Glutamatergic neuron (in vitro differentiated cells): ENCODE data around the gene GADD45B. TPM values are rescaled to one million over a fixed set of nuclear protein-coding genes. Genes with fewer than 3 reads are reported as not detected.
A peak's percentile ranks its signal among the peaks of the same experiment; 100 is the strongest.

Source experiments
- DNase-seq: peaks from one replicate; pipeline ENCODE4 v3.0.0; 2022
- H3K27ac Mint-ChIP-seq: one replicate; pipeline ENCODE4 v1.8.0; 2020; ENCODE audit warnings: mild to moderate bottlenecking, mixed read lengths, inconsistent platforms; ENCODE audit not compliant: unreplicated experiment
- H3K27me3 Mint-ChIP-seq: one replicate; pipeline ENCODE4 v1.8.0; 2020; ENCODE audit warnings: mild to moderate bottlenecking, moderate library complexity, mixed read lengths, inconsistent platforms; ENCODE audit not compliant: unreplicated experiment
- H3K36me3 Mint-ChIP-seq: one replicate; pipeline ENCODE4 v1.8.0; 2020; ENCODE audit warnings: mild to moderate bottlenecking, mixed read lengths, inconsistent platforms; ENCODE audit not compliant: unreplicated experiment
- H3K4me1 Mint-ChIP-seq: one replicate; pipeline ENCODE4 v1.8.0; 2020; ENCODE audit warnings: mild to moderate bottlenecking, low read depth, mixed read lengths, inconsistent platforms; ENCODE audit not compliant: unreplicated experiment
- H3K4me3 Mint-ChIP-seq: one replicate; pipeline ENCODE4 v1.8.0; 2020; ENCODE audit warnings: mild to moderate bottlenecking, mixed read lengths, inconsistent platforms; ENCODE audit not compliant: unreplicated experiment
- H3K9me3 Mint-ChIP-seq: one replicate; pipeline ENCODE4 v1.8.0; 2020; ENCODE audit warnings: mild to moderate bottlenecking, moderate library complexity, mixed read lengths, inconsistent platforms; ENCODE audit not compliant: unreplicated experiment
- CTCF ChIP-seq: fragments of 200-600 bp; sonication (generic); IDR thresholded peaks from one replicate; pipeline ENCODE4 v1.5.0; 2021; ENCODE audit not compliant: partially characterized antibody, unreplicated experiment
- total RNA-seq: library from RNA; stranded (reverse); fragmentation: NEBNext Ultra II Directional; extraction: Animal tissue kit (Norgen Biotek cat#: 25700); gene quantifications from one replicate; pipeline ENCODE4 v1.2.1, GENCODE V29; 2021; ENCODE audit not compliant: unreplicated experiment

Gene GADD45B
- total RNA-seq, 1 donor from 2014 or later = 3.8 TPM

DNA sequence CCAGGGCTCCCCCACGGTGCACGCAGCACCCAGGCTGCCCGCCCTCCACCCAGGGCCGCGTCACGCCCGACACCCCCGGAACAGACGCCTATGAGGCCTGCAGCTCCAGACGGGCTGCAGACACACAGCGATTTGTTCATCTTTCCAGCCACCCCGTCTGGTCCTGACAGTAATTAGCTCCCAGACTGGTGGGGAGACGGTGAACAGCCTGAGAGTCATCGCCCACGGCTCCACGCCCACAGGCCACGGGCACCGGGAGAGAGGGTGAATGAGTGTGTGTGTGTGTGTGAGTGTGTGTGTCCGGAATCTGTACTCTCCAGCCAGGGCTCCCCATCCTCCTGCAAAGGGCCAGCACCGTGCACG, 18.1 kb downstream of the GADD45B start:
- Mint-ChIP-seq H3K9me3 (peaks cover 2% of the 10 kb centered on the region), H3K36me3 (no peaks in the 10 kb centered on the region), H3K4me1 (no peaks in the 10 kb centered on the region), H3K27me3 (peaks cover 14% of the 10 kb centered on the region), H3K27ac (no peak overlapping the region), H3K4me3 (peak overlapping the region; percentile 70)
- TF ChIP-seq CTCF = no peak
- no peak for DNase-seq

DNA sequence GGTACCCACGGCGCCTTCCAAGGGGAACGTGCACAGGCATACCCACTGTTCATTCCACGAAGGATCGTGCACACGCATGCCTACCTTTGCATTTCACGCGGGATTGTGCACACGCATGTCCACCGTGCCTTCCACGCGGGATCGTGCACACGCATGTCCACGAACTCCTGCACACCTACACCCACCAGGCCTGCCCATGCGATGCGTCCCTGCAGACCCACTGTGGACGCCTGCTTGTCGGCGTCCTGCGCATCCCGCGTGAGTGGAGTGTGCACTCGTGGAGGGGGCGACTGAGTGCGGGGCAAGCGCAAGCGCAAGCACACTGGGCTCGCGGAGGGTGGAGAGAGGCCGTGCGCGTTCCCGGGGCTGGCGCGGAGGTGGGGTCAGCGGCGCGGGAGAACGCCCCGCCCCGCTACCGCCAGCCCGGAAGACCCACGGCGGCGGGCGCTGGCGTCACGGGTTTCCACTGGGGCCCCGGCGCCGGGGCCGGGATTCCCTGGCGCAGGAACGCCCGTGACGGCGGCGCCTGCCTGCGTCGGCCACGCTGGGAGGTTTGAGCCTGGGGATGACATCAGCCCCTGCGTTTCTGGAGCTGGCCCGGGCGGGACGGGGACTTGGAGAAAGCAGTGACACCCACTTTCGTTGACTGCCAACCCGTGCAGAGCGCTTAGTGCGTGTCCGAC, 18.7 kb downstream of the GADD45B start:
- no peak for TF ChIP-seq CTCF
- H3K27ac Mint-ChIP-seq = no peak overlapping the region
- peaks cover 2% of the 10 kb centered on the region for H3K9me3 Mint-ChIP-seq
- no peak for DNase-seq
- no peaks in the 10 kb centered on the region for H3K4me1 Mint-ChIP-seq
- peak overlapping the region; percentile 70 for H3K4me3 Mint-ChIP-seq
- peaks cover 12% of the 10 kb centered on the region for H3K27me3 Mint-ChIP-seq
- no peaks in the 10 kb centered on the region for H3K36me3 Mint-ChIP-seq

DNA sequence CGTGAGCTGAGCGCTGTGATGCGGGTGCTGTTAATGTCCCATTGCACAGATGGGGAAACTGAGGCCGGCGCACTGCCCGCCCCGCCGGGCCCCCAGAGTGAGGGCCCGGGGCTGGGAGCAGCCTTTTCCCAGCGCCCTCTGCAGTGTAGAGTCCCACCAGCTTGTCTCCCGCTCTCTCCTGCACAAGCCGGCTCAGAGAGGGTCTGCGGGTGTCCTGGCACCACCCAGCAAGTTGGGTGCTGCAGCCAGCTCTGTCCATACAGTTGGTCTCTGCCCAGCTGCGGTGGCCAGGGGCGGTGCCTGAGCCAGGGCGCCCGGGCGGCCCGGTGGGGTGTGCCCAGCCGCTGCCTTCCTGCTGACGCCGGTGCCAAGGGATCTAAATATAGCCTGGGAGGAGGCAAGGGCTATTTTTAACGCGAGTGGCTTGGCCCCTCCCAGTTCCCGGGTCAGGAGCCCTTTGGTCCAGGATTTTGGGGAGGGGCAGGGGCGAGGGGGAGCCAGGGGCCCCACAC, 19.3 kb downstream of the GADD45B start:
- Mint-ChIP-seq H3K4me3 (no peak overlapping the region), H3K36me3 (no peaks in the 10 kb centered on the region), H3K27me3 (peaks cover 9% of the 10 kb centered on the region), H3K4me1 (peaks cover 4% of the 10 kb centered on the region), H3K9me3 (peaks cover 2% of the 10 kb centered on the region), H3K27ac (no peak overlapping the region)
- no peak for DNase-seq
- TF ChIP-seq CTCF = no peak

DNA sequence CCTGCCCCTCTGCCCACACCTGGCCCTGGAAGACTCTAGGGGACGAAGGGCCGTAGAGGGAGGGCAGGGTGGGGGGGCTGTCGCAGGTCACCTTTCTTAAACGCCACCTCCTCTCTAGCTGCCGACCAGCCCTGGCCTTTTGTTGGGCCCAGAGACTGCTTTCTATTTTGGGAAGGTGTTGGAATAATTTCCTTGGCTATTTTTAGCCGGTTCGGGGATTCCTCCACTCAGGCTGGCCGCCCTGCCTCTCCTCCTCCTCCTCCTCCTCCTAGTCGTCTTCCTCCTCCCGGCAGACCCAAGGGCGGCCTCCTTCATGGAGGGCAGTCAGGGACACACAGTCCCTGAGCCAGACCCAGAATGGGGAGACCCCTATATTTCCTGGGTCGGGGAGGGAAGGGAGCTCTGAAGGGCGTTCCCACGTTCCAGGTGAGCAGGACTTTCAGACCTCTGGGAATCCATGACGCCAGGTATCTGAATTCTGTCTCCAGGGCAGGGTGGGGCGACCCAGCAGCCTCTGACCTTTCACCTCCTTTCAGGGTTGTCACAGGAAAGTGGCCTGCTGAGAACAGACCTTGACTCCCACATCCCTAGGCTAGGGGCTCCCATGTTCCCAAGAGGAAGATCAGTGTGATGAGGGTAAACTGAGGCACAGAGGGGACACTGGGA, 19.9 kb downstream of the GADD45B start:
- Mint-ChIP-seq H3K36me3 (no peaks in the 10 kb centered on the region), H3K9me3 (peaks cover 2% of the 10 kb centered on the region), H3K27ac (no peak overlapping the region), H3K27me3 (peaks cover 9% of the 10 kb centered on the region), H3K4me3 (peak overlapping the region; percentile 46), H3K4me1 (peaks cover 5% of the 10 kb centered on the region)
- TF ChIP-seq CTCF = no peak
- DNase-seq = no peak

DNA sequence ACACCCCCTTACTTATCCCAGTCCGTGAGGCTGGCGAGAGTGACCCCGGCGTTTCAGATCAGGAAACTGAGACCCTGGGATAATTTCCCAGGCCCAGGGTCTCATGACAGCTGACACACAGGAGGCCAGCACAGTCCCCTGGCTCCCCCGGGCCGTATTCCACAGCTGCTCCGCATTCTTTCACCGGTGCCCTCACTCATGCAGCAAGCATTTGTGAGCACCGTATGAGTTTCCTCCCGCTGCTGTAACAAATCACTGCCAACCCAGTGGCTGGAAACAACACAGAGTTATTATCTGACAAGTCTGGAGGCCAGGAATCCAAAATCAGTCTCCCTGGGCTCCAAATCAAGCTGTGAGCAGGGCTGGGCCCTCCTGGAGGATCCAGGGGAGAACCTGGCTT, 21.3 kb downstream of the GADD45B start:
- no peak for DNase-seq
- Mint-ChIP-seq H3K9me3 (peaks cover 2% of the 10 kb centered on the region), H3K4me1 (peaks cover 5% of the 10 kb centered on the region), H3K4me3 (no peak overlapping the region), H3K27me3 (peaks cover 4% of the 10 kb centered on the region), H3K27ac (no peak overlapping the region), H3K36me3 (no peaks in the 10 kb centered on the region)
- no peak for TF ChIP-seq CTCF
